HepG2 (cell line): ENCODE data around the gene ZCCHC8. TPM values are rescaled to one million over a fixed set of nuclear protein-coding genes. Genes with fewer than 3 reads are reported as not detected.

Source experiments
- ARNT2 ChIP-seq: sonication (generic); formaldehyde crosslinking; IDR thresholded peaks from 2 replicates; pipeline ENCODE4 v1.8.0; 2022; ENCODE audit warnings: mild to moderate bottlenecking, low read depth, missing genetic modification reagents, moderate library complexity
- CERS6 ChIP-seq: sonication (generic); formaldehyde crosslinking; IDR thresholded peaks from 2 replicates; pipeline ENCODE4 v1.5.0; 2020; ENCODE audit warnings: missing genetic modification reagents
- EED ChIP-seq: sonication (generic); formaldehyde crosslinking; IDR thresholded peaks from 2 replicates; pipeline ENCODE4 v1.5.0; 2020; ENCODE audit warnings: mild to moderate bottlenecking, missing genetic modification reagents
- GPN1 ChIP-seq: sonication (generic); formaldehyde crosslinking; IDR thresholded peaks from 2 replicates; pipeline ENCODE4 v1.5.1; 2020; ENCODE audit warnings: missing genetic modification reagents, borderline replicate concordance
- MAFF ChIP-seq: IDR thresholded peaks from 2 replicates; pipeline ENCODE4 v1.6.1; 2011; ENCODE audit warnings: low read depth, low read length, improper control_type of control experiment
- NPAS2 ChIP-seq: sonication (generic); formaldehyde crosslinking; IDR thresholded peaks from 2 replicates; pipeline ENCODE4 v1.8.0; 2022; ENCODE audit warnings: mild to moderate bottlenecking, missing genetic modification reagents, borderline replicate concordance
- RFX1 ChIP-seq: fragments of 450-650 bp; IDR thresholded peaks from 2 replicates; pipeline ENCODE4 v1.6.1; 2017
- SP4 ChIP-seq: sonication (generic); formaldehyde crosslinking; IDR thresholded peaks from 2 replicates; pipeline ENCODE4 v1.8.1; 2023; ENCODE audit warnings: mild to moderate bottlenecking, missing genetic modification reagents
- TEAD3 ChIP-seq: optimal IDR thresholded peaks from 2 replicates; pipeline ENCODE3; 2016; ENCODE audit warnings: borderline replicate concordance
- WIZ ChIP-seq: sonication (generic); formaldehyde crosslinking; IDR thresholded peaks from 2 replicates; pipeline ENCODE4 v1.5.1; 2020; ENCODE audit warnings: mild to moderate bottlenecking, missing genetic modification reagents
- ZNF225 ChIP-seq: sonication (generic); formaldehyde crosslinking; IDR thresholded peaks from 2 replicates; pipeline ENCODE4 v1.4.0; 2020; ENCODE audit warnings: mild to moderate bottlenecking, missing genetic modification reagents
- ZNF292 ChIP-seq: sonication (generic); formaldehyde crosslinking; IDR thresholded peaks from 2 replicates; pipeline ENCODE4 v1.8.1; 2022; ENCODE audit warnings: mild to moderate bottlenecking, low read depth, missing genetic modification reagents, borderline replicate concordance
- ZNF331 ChIP-seq: sonication (generic); formaldehyde crosslinking; IDR thresholded peaks from 2 replicates; pipeline ENCODE4 v1.4.0; 2020; ENCODE audit warnings: missing genetic modification reagents
- ZNF496 ChIP-seq: sonication (generic); formaldehyde crosslinking; IDR thresholded peaks from 2 replicates; pipeline ENCODE4 v1.8.1; 2023; ENCODE audit warnings: mild to moderate bottlenecking, moderate library complexity, missing genetic modification reagents; ENCODE audit not compliant: insufficient replicate concordance
- polyA plus RNA-seq, 8 experiments: library from polyadenylated mRNA; depleted of rRNA in 3 of 8; stranded (reverse) in 7 of 8; unstranded in 1 of 8; fragments of >200 nt; fragmentation: Illumina TruSeq in 4 of 8; extraction: Trizol in 4 of 8; gene quantifications; 2 replicates each; pipeline versions ENCODE4 v1.2.1 to v1.2.3, GENCODE V29; 2011 to 2016; ENCODE audit warnings: low read depth in 4 of 8, missing spikeins in 1 of 8, mixed read lengths in 1 of 8; ENCODE audit not compliant: insufficient read depth in 1 of 8
- total RNA-seq, 5 experiments: library from RNA; depleted of rRNA; stranded (reverse); fragments of >200 nt; fragmentation: Illumina TruSeq; extraction: Trizol; gene quantifications; 2 replicates each; pipeline ENCODE4 v1.2.3, GENCODE V29; 2016; ENCODE audit warnings: low read depth in 1 of 5
- TF ChIP-seq, protein P1 (sequence below): IDR thresholded peaks from 2 replicates; pipeline ENCODE4 v1.6.1; 2016; ENCODE audit warnings: missing compliant biosample characterization, missing genetic modification reagents, borderline replicate concordance
- TF ChIP-seq, protein P2 (sequence below): sonication (generic); formaldehyde crosslinking; IDR thresholded peaks from 2 replicates; pipeline ENCODE4 v1.5.0; 2020; ENCODE audit warnings: missing genetic modification reagents
- TF ChIP-seq, protein P3 (sequence below): sonication (generic); formaldehyde crosslinking; IDR thresholded peaks from 2 replicates; pipeline ENCODE4 v1.4.0; 2020; ENCODE audit warnings: mild to moderate bottlenecking, missing genetic modification reagents, borderline replicate concordance
- TF ChIP-seq, protein P4 (sequence below): IDR thresholded peaks from 2 replicates; pipeline ENCODE4 v1.6.1; 2012; ENCODE audit warnings: low read depth, low read length, improper control_type of control experiment
- TF ChIP-seq, protein P5 (sequence below): sonication (generic); formaldehyde crosslinking; conservative IDR thresholded peaks from 2 replicates; pipeline ENCODE4 v1.4.0; 2020; ENCODE audit warnings: missing genetic modification reagents

ZCCHC8 gene
- total and polyA plus RNA-seq, 2 of the 13 experiments (the other 11 are each of a cell fraction or from before 2014, with no cell fraction given): 18.6 to 20.9 TPM

GRCh38 chr12:122449317-122449716 lies 51.4 kb downstream of the ZCCHC8 start (continued):
- TF ChIP-seq SP4 (no peak), ZNF331 (CRISPR knock-in tag) (no peak), RFX1 (no peak), WIZ (CRISPR knock-in tag) (no peak), ZNF292 (CRISPR knock-in tag) (no peak), MAFF (no peak), ZNF225 (CRISPR knock-in tag) (no peak), CERS6 (CRISPR knock-in tag) (no peak), EED (CRISPR knock-in tag) (no peak), ARNT2 (no peak), GPN1 (no peak), TEAD3 (CRISPR knock-in tag) (peak; percentile 61), ZNF496 (CRISPR knock-in tag) (no peak), NPAS2 (no peak)
- TF ChIP-seq, protein P1, sequence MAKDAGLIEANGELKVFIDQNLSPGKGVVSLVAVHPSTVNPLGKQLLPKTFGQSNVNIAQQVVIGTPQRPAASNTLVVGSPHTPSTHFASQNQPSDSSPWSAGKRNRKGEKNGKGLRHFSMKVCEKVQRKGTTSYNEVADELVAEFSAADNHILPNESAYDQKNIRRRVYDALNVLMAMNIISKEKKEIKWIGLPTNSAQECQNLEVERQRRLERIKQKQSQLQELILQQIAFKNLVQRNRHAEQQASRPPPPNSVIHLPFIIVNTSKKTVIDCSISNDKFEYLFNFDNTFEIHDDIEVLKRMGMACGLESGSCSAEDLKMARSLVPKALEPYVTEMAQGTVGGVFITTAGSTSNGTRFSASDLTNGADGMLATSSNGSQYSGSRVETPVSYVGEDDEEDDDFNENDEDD: no peak
- TF ChIP-seq, protein P2, sequence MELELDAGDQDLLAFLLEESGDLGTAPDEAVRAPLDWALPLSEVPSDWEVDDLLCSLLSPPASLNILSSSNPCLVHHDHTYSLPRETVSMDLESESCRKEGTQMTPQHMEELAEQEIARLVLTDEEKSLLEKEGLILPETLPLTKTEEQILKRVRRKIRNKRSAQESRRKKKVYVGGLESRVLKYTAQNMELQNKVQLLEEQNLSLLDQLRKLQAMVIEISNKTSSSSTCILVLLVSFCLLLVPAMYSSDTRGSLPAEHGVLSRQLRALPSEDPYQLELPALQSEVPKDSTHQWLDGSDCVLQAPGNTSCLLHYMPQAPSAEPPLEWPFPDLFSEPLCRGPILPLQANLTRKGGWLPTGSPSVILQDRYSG (CRISPR knock-in tag): no peak
- TF ChIP-seq, protein P3, sequence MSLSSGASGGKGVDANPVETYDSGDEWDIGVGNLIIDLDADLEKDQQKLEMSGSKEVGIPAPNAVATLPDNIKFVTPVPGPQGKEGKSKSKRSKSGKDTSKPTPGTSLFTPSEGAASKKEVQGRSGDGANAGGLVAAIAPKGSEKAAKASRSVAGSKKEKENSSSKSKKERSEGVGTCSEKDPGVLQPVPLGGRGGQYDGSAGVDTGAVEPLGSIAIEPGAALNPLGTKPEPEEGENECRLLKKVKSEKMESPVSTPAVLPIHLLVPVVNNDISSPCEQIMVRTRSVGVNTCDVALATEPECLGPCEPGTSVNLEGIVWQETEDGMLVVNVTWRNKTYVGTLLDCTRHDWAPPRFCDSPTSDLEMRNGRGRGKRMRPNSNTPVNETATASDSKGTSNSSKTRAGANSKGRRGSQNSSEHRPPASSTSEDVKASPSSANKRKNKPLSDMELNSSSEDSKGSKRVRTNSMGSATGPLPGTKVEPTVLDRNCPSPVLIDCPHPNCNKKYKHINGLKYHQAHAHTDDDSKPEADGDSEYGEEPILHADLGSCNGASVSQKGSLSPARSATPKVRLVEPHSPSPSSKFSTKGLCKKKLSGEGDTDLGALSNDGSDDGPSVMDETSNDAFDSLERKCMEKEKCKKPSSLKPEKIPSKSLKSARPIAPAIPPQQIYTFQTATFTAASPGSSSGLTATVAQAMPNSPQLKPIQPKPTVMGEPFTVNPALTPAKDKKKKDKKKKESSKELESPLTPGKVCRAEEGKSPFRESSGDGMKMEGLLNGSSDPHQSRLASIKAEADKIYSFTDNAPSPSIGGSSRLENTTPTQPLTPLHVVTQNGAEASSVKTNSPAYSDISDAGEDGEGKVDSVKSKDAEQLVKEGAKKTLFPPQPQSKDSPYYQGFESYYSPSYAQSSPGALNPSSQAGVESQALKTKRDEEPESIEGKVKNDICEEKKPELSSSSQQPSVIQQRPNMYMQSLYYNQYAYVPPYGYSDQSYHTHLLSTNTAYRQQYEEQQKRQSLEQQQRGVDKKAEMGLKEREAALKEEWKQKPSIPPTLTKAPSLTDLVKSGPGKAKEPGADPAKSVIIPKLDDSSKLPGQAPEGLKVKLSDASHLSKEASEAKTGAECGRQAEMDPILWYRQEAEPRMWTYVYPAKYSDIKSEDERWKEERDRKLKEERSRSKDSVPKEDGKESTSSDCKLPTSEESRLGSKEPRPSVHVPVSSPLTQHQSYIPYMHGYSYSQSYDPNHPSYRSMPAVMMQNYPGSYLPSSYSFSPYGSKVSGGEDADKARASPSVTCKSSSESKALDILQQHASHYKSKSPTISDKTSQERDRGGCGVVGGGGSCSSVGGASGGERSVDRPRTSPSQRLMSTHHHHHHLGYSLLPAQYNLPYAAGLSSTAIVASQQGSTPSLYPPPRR: no peak
- TF ChIP-seq, protein P4, sequence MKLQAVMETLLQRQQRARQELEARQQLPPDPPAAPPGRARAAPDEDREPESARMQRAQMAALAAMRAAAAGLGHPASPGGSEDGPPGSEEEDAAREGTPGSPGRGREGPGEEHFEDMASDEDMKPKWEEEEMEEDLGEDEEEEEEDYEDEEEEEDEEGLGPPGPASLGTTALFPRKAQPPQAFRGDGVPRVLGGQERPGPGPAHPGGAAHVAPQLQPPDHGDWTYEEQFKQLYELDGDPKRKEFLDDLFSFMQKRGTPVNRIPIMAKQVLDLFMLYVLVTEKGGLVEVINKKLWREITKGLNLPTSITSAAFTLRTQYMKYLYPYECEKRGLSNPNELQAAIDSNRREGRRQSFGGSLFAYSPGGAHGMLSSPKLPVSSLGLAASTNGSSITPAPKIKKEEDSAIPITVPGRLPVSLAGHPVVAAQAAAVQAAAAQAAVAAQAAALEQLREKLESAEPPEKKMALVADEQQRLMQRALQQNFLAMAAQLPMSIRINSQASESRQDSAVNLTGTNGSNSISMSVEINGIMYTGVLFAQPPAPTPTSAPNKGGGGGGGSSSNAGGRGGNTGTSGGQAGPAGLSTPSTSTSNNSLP: peak; percentile 53
- TF ChIP-seq, protein P5, sequence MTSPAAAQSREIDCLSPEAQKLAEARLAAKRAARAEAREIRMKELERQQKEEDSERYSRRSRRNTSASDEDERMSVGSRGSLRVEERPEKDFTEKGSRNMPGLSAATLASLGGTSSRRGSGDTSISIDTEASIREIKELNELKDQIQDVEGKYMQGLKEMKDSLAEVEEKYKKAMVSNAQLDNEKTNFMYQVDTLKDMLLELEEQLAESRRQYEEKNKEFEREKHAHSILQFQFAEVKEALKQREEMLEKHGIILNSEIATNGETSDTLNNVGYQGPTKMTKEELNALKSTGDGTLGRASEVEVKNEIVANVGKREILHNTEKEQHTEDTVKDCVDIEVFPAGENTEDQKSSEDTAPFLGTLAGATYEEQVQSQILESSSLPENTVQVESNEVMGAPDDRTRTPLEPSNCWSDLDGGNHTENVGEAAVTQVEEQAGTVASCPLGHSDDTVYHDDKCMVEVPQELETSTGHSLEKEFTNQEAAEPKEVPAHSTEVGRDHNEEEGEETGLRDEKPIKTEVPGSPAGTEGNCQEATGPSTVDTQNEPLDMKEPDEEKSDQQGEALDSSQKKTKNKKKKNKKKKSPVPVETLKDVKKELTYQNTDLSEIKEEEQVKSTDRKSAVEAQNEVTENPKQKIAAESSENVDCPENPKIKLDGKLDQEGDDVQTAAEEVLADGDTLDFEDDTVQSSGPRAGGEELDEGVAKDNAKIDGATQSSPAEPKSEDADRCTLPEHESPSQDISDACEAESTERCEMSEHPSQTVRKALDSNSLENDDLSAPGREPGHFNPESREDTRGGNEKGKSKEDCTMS (CRISPR knock-in tag): no peak
